ENCODE measurements around the gene NDUFS7. TPM values are rescaled to one million over a fixed set of nuclear protein-coding genes. Genes with fewer than 3 reads are reported as not detected.

NDUFS7 gene
- total RNA-seq, 2 experiments from 2014 or later = 132 to 147 TPM

DNA sequence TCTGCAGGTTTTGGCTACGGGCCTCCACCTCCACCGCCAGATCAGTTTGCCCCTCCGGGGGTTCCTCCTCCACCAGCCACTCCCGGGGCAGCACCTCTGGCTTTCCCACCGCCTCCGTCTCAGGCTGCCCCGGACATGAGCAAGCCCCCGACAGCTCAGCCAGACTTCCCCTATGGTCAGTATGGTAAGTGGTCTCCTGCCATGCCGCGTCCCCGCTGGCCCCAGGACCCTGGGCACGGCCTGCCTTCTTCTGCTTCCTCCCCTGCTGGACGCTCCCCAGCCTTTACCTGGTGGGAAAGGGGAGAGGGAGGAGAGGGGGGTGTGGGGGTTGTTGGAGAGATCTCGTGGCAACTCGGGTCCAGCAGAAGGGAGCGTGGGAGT is 48.8 kb downstream of the NDUFS7 start:
- Histone ChIP-seq H3K4me2 (ENCODE audit: low read length) (no peak overlapping the region), H3K9me3 (ENCODE audit: low read length) (no peaks in the 10 kb centered on the region), H3K27ac (ENCODE audit: low read depth, low read length, poor library complexity, severe bottlenecking) (no peak overlapping the region), H3K9me2 (ENCODE audit: insufficient read depth, low read length) (no peaks in the 10 kb centered on the region), H3K36me3 (ENCODE audit: insufficient read depth, low read length) (peaks cover 78% of the 10 kb centered on the region), H3K79me2 (ENCODE audit: insufficient read depth, low read depth, low read length) (no peaks in the 10 kb centered on the region), H3K4me3 (ENCODE audit: low read depth, low read length, poor library complexity, severe bottlenecking) (no peak overlapping the region), H2AFZ (ENCODE audit: low read length) (no peak overlapping the region), H4K20me1 (ENCODE audit: insufficient read depth, low read length) (no peaks in the 10 kb centered on the region), H3K4me1 (ENCODE audit: insufficient read depth, low read length, poor library complexity, severe bottlenecking) (peaks cover 4% of the 10 kb centered on the region)
- CTCF ChIA-PET (ENCODE audit: unreplicated experiment) = no interaction called here
- POLR2A ChIA-PET = no interaction called here
- TF ChIP-seq, protein P1, sequence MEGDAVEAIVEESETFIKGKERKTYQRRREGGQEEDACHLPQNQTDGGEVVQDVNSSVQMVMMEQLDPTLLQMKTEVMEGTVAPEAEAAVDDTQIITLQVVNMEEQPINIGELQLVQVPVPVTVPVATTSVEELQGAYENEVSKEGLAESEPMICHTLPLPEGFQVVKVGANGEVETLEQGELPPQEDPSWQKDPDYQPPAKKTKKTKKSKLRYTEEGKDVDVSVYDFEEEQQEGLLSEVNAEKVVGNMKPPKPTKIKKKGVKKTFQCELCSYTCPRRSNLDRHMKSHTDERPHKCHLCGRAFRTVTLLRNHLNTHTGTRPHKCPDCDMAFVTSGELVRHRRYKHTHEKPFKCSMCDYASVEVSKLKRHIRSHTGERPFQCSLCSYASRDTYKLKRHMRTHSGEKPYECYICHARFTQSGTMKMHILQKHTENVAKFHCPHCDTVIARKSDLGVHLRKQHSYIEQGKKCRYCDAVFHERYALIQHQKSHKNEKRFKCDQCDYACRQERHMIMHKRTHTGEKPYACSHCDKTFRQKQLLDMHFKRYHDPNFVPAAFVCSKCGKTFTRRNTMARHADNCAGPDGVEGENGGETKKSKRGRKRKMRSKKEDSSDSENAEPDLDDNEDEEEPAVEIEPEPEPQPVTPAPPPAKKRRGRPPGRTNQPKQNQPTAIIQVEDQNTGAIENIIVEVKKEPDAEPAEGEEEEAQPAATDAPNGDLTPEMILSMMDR (conservative IDR thresholded peaks at IDR 0.05; ENCODE audit: low read length) = no peak
- no peak for TF ChIP-seq EZH2phosphoT487 (IDR thresholded peaks at IDR 0.05; ENCODE audit: borderline replicate concordance, low read depth, low read length)
- no TSS peak for BruUV-seq (replicated peaks)
- intact Hi-C loops (cut with micrococcal nuclease; ENCODE audit: unreplicated experiment) = no loop called here
- no peak for DNase-seq (ENCODE audit: low spot score)

DNA sequence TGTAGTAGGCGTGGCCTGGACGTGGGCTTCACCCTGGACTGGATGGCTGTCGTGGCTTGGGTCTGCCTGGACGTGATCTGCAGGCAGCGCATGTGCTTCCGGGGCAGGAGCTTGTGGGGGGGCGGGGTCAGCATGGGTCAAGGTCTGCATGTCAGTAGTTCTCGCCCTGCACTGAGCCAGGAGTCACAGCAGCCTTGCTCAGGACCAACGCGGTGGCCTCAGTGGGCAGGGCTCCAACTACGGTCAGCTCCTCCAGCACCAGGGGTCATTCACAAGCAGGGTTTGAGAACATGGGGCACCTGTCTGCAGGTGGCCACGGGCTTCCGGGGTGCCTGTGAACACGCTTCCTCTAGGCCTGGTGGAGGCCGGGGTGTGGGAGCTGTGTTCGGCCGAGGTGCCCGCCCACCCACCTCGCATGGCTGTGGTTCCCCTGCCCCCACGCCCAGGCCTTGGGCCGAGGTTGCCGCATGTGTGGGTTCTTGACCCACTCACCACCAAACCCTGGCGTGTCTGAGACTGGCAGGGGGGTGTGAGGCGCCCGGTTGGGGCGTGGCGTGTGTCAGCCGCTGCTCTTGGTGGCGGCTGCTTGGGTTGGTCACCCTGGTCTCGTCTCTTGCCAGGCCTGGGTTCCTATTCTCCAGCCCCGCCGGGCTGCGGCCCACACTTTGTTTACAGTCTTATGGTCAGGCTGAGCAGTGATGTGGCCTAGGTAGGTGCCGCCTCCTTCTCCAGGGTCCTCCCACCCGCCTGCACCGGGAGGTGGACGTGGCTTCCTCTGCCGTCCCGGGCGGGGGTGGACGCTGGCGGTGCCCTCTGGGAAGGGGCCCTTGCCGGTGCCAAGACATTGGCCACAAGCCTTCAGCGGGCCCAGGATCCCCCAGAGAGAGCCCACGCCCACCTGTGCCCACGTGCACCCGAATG is 49.7 kb downstream of the NDUFS7 start:
- no TSS peak for BruUV-seq (replicated peaks)
- Histone ChIP-seq H3K9me2 (ENCODE audit: insufficient read depth, low read length) (no peaks in the 10 kb centered on the region), H3K79me2 (ENCODE audit: insufficient read depth, low read depth, low read length) (peaks cover 2% of the 10 kb centered on the region), H3K4me2 (ENCODE audit: low read length) (no peak overlapping the region), H3K4me1 (ENCODE audit: insufficient read depth, low read length, poor library complexity, severe bottlenecking) (peaks cover 9% of the 10 kb centered on the region), H3K9me3 (ENCODE audit: low read length) (no peaks in the 10 kb centered on the region), H3K36me3 (ENCODE audit: insufficient read depth, low read length) (peaks cover 70% of the 10 kb centered on the region), H3K27ac (ENCODE audit: low read depth, low read length, poor library complexity, severe bottlenecking) (no peak overlapping the region), H3K4me3 (ENCODE audit: low read depth, low read length, poor library complexity, severe bottlenecking) (no peak overlapping the region), H4K20me1 (ENCODE audit: insufficient read depth, low read length) (no peaks in the 10 kb centered on the region), H2AFZ (ENCODE audit: low read length) (no peak overlapping the region)
- TF ChIP-seq EZH2phosphoT487 (IDR thresholded peaks at IDR 0.05; ENCODE audit: borderline replicate concordance, low read depth, low read length) = no peak
- TF ChIP-seq, protein P1 (conservative IDR thresholded peaks at IDR 0.05; ENCODE audit: low read length) = no peak
- DNase-seq (ENCODE audit: low spot score) = no peak
- ChIA-PET CTCF (ENCODE audit: unreplicated experiment) (no interaction called here), POLR2A (no interaction called here)
- intact Hi-C loops (cut with micrococcal nuclease; ENCODE audit: unreplicated experiment) = no loop called here

DNA sequence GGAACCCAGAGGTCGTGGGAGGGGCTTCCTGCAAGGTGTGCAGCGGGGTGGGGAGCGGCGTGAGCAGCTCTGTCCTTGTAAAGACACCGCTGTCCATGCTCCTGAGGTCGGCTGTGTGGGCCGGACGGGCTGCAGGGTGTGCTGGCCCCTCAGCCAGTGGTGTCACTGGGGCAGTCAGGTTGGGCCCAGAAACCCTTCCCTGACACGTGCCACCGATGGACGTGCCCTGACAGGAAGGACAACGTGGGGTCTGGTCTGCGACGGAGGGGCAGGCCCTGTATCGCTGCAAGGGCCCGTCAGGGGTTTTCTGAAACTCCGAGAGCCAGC is 50.3 kb downstream of the NDUFS7 start:
- no peak for DNase-seq (ENCODE audit: low spot score)
- H3K4me2 ChIP-seq (ENCODE audit: low read length) = no peak overlapping the region
- H2AFZ ChIP-seq (ENCODE audit: low read length) = no peak overlapping the region
- H3K4me1 ChIP-seq (ENCODE audit: insufficient read depth, low read length, poor library complexity, severe bottlenecking) = peaks cover 9% of the 10 kb centered on the region
- intact Hi-C loops (cut with micrococcal nuclease; ENCODE audit: unreplicated experiment) = no loop called here
- no peaks in the 10 kb centered on the region for H3K9me2 ChIP-seq (ENCODE audit: insufficient read depth, low read length)
- no peaks in the 10 kb centered on the region for H3K9me3 ChIP-seq (ENCODE audit: low read length)
- ChIA-PET POLR2A (no interaction called here), CTCF (ENCODE audit: unreplicated experiment) (no interaction called here)
- TF ChIP-seq EZH2phosphoT487 (IDR thresholded peaks at IDR 0.05; ENCODE audit: borderline replicate concordance, low read depth, low read length) = no peak
- TF ChIP-seq, protein P1 (conservative IDR thresholded peaks at IDR 0.05; ENCODE audit: low read length) = no peak
- H4K20me1 ChIP-seq (ENCODE audit: insufficient read depth, low read length) = no peaks in the 10 kb centered on the region
- H3K79me2 ChIP-seq (ENCODE audit: insufficient read depth, low read depth, low read length) = peaks cover 8% of the 10 kb centered on the region
- H3K36me3 ChIP-seq (ENCODE audit: insufficient read depth, low read length) = peaks cover 70% of the 10 kb centered on the region
- no peak overlapping the region for H3K27ac ChIP-seq (ENCODE audit: low read depth, low read length, poor library complexity, severe bottlenecking)
- H3K4me3 ChIP-seq (ENCODE audit: low read depth, low read length, poor library complexity, severe bottlenecking) = no peak overlapping the region
- BruUV-seq (replicated peaks) = no TSS peak
